ENCODE measurements around the gene COL6A3. TPM values are rescaled to one million over a fixed set of nuclear protein-coding genes. Genes with fewer than 3 reads are reported as not detected.
A peak's percentile ranks its signal among the peaks of the same experiment; 100 is the strongest.

The COL6A3 gene
- total and polyA plus RNA-seq, 3 experiments from 2014 or later = 0.56 to 9.5 (median 7.0) TPM

DNA sequence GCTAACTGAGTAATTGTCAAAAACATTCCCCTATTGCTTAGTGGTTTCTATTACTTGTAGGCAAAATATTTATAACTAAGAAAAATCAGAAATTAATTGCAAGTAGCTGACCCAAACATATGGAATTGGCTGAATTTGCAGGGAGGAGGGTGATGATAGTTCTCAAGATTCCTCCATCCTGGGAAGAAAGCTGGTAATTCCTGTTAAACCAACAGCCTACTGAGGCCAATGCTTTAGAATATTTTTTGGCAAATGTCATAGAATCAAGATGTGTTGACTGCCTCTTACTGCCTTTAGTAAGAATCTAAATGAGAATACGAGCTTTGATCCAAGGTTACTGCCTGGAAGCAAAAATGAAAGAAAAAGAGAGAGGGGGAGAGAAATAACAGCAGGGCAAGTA lies 120.0 kb downstream of the COL6A3 start:
- H3K27me3 Mint-ChIP-seq = peaks cover 23 to 66% of the 10 kb centered on the region in 2 donors
- POLR2A ChIA-PET = no interaction called here
- H3K27ac Mint-ChIP-seq = no peak overlapping the region
- Histone ChIP-seq H3K4me3 (ENCODE audit: low read length) (no peak overlapping the region), H3K27ac (ENCODE audit: low read depth, low read length) (no peak overlapping the region), H3K36me3 (ENCODE audit: insufficient read depth, low read length) (no peaks in the 10 kb centered on the region), H3K4me1 (ENCODE audit: insufficient read depth, low read length) (peaks cover 11% of the 10 kb centered on the region), H3K27me3 (ENCODE audit: insufficient read depth, low read length, poor library complexity, severe bottlenecking) (peaks cover 15% of the 10 kb centered on the region), H3K9me3 (ENCODE audit: low read length) (no peaks in the 10 kb centered on the region)
- CTCF ChIA-PET = no interaction called here
- H3K9me3 Mint-ChIP-seq = peaks cover 0 to 7% (median 4%) of the 10 kb centered on the region in 5 donors
- no peak overlapping the region for H3K4me3 Mint-ChIP-seq
- peaks cover 4 to 10% (median 6%) of the 10 kb centered on the region in 3 donors for H3K4me1 Mint-ChIP-seq
- H3K36me3 Mint-ChIP-seq = no peaks in the 10 kb centered on the region
- no peak for DNase-seq

DNA sequence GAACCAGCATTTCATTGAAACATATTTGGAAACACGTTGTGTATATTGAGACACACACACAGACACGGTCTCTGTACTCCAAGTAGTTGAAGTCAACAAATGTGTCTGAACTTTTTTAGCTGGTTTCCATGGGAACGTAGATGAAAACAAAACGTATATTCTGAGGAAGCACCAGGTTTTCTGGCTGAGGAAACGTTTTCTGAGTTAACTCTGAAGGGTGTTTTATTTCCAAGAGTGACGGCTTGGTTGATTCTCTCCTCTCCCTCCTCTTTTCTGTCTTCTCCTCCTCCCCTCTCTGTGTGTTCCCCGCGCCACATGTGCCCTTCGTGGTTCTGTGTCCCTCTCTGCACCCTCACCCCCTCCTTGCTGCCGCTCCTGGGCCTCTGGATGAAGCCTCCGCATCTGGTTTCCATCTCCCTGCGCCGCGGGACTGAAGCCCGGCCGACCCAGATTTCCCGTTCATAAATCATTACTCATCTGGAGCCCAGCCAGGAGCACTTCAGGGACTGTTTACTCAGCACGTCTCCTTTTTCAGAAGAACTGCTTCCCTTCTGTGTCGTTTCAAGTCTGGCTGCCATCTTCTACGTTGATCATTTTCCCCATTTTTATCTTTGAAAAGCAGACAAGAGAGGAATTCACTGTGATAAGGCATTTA lies 122.7 kb downstream of the COL6A3 start:
- Mint-ChIP-seq H3K36me3 (peaks cover 0 to 2% (median 0%) of the 10 kb centered on the region in 3 donors), H3K4me1 (peaks cover 4 to 10% (median 6%) of the 10 kb centered on the region in 3 donors), H3K27ac (peak overlapping the region in 1 of 8 donors; percentile 2), H3K4me3 (peak overlapping the region in 2 of 7 donors; percentile 47 to 57), H3K9me3 (peaks cover 4 to 9% (median 7%) of the 10 kb centered on the region in 5 donors), H3K27me3 (peaks cover 34 to 69% of the 10 kb centered on the region in 2 donors)
- DNase-seq = peak in 1 of 5 donors; percentile 14
- Histone ChIP-seq H3K27me3 (ENCODE audit: insufficient read depth, low read length, poor library complexity, severe bottlenecking) (peaks cover 10% of the 10 kb centered on the region), H3K4me3 (ENCODE audit: low read length) (no peak overlapping the region), H3K36me3 (ENCODE audit: insufficient read depth, low read length) (no peaks in the 10 kb centered on the region), H3K4me1 (ENCODE audit: insufficient read depth, low read length) (peaks cover 11% of the 10 kb centered on the region), H3K27ac (ENCODE audit: low read depth, low read length) (no peak overlapping the region), H3K9me3 (ENCODE audit: low read length) (no peaks in the 10 kb centered on the region)
- POLR2A ChIA-PET = no interaction called here
- CTCF ChIA-PET = no interaction called here

DNA sequence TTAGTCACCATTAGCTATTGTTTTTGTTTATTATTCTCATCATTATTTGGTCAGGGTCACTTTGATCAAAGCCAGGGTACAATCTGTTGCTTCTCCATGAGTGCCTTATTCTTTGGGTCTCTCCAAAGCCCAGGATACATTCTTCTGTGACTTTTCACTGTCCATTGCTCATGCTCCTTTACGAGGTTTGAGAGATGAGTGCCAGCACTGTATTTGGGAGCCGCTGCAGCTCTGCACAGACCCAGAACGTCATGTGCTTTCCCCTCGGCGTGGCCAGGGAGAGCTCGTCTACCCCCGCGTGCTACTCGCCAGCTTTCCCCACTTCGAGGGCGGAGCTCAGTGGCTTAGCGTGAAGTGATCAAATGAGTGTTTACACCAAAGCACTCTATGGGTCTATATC lies 123.7 kb downstream of the COL6A3 start:
- Mint-ChIP-seq H3K4me3 (no peak overlapping the region), H3K4me1 (peaks cover 4 to 10% (median 6%) of the 10 kb centered on the region in 3 donors), H3K9me3 (peaks cover 4 to 9% (median 7%) of the 10 kb centered on the region in 5 donors), H3K27me3 (peaks cover 33 to 69% of the 10 kb centered on the region in 2 donors), H3K36me3 (peaks cover 0 to 2% (median 0%) of the 10 kb centered on the region in 3 donors), H3K27ac (no peak overlapping the region)
- peaks cover 11% of the 10 kb centered on the region for H3K4me1 ChIP-seq (ENCODE audit: insufficient read depth, low read length)
- H3K27me3 ChIP-seq (ENCODE audit: insufficient read depth, low read length, poor library complexity, severe bottlenecking) = peaks cover 10% of the 10 kb centered on the region
- no peaks in the 10 kb centered on the region for H3K36me3 ChIP-seq (ENCODE audit: insufficient read depth, low read length)
- CTCF ChIA-PET = no interaction called here
- no peak overlapping the region for H3K27ac ChIP-seq (ENCODE audit: low read depth, low read length)
- POLR2A ChIA-PET = no interaction called here
- no peak for DNase-seq
- H3K4me3 ChIP-seq (ENCODE audit: low read length) = no peak overlapping the region
- H3K9me3 ChIP-seq (ENCODE audit: low read length) = no peaks in the 10 kb centered on the region

DNA sequence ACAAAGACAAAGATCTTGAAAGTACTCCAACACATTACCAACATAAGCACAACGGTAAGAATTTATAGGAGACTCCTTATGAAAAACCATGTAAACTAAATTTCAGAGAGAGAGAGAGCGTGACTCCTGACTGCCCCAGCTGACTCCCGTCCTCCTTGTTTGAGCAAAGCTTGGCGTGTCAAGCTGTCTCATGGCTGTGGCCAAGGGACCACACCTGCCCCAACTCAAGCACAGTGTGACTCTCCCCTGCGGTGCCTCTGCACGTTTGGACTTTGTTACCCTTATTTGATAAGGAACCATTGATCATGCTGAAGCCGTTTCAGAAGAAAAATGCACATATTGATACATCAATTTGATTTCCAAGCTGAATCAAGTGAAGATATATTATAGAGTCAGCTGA lies 124.8 kb downstream of the COL6A3 start:
- CTCF ChIA-PET = no interaction called here
- Mint-ChIP-seq H3K4me1 (peaks cover 4 to 10% (median 6%) of the 10 kb centered on the region in 3 donors), H3K4me3 (no peak overlapping the region), H3K27ac (no peak overlapping the region), H3K27me3 (peaks cover 33 to 65% of the 10 kb centered on the region in 2 donors), H3K36me3 (peaks cover 0 to 2% (median 0%) of the 10 kb centered on the region in 3 donors), H3K9me3 (peaks cover 4 to 9% (median 7%) of the 10 kb centered on the region in 5 donors)
- Histone ChIP-seq H3K36me3 (ENCODE audit: insufficient read depth, low read length) (no peaks in the 10 kb centered on the region), H3K4me3 (ENCODE audit: low read length) (no peak overlapping the region), H3K27me3 (ENCODE audit: insufficient read depth, low read length, poor library complexity, severe bottlenecking) (peaks cover 10% of the 10 kb centered on the region), H3K9me3 (ENCODE audit: low read length) (no peaks in the 10 kb centered on the region), H3K27ac (ENCODE audit: low read depth, low read length) (no peak overlapping the region), H3K4me1 (ENCODE audit: insufficient read depth, low read length) (peaks cover 11% of the 10 kb centered on the region)
- DNase-seq = no peak
- POLR2A ChIA-PET = no interaction called here

DNA sequence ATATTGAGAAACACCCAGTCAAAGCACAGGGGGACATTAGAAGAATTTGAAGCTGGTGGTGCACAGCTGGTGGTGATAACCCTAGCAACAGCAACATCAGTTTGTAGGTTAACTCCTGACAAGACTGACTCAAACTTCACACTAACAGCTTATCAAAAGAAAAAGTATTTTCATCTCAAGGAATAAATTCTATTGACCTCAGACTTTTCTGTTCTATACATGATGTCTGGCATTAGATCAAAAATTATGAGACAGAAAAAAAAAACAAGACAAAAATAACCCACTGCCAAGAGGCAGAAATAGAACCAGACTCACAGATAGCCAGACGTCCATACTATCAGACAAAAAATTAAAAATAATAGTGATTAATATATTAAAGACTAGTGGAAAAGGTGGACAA lies 126.1 kb downstream of the COL6A3 start:
- peaks cover 0 to 2% (median 0%) of the 10 kb centered on the region in 3 donors for H3K36me3 Mint-ChIP-seq
- Histone ChIP-seq H3K4me1 (ENCODE audit: insufficient read depth, low read length) (peaks cover 11% of the 10 kb centered on the region), H3K27me3 (ENCODE audit: insufficient read depth, low read length, poor library complexity, severe bottlenecking) (peaks cover 10% of the 10 kb centered on the region), H3K9me3 (ENCODE audit: low read length) (no peaks in the 10 kb centered on the region), H3K4me3 (ENCODE audit: low read length) (no peak overlapping the region), H3K36me3 (ENCODE audit: insufficient read depth, low read length) (no peaks in the 10 kb centered on the region), H3K27ac (ENCODE audit: low read depth, low read length) (no peak overlapping the region)
- ChIA-PET CTCF (no interaction called here), POLR2A (no interaction called here)
- H3K27ac Mint-ChIP-seq = no peak overlapping the region
- H3K4me1 Mint-ChIP-seq = peaks cover 4 to 10% (median 6%) of the 10 kb centered on the region in 3 donors
- peaks cover 4 to 7% (median 5%) of the 10 kb centered on the region in 5 donors for H3K9me3 Mint-ChIP-seq
- no peak for DNase-seq
- H3K27me3 Mint-ChIP-seq = peaks cover 28 to 55% of the 10 kb centered on the region in 2 donors
- H3K4me3 Mint-ChIP-seq = no peak overlapping the region

DNA sequence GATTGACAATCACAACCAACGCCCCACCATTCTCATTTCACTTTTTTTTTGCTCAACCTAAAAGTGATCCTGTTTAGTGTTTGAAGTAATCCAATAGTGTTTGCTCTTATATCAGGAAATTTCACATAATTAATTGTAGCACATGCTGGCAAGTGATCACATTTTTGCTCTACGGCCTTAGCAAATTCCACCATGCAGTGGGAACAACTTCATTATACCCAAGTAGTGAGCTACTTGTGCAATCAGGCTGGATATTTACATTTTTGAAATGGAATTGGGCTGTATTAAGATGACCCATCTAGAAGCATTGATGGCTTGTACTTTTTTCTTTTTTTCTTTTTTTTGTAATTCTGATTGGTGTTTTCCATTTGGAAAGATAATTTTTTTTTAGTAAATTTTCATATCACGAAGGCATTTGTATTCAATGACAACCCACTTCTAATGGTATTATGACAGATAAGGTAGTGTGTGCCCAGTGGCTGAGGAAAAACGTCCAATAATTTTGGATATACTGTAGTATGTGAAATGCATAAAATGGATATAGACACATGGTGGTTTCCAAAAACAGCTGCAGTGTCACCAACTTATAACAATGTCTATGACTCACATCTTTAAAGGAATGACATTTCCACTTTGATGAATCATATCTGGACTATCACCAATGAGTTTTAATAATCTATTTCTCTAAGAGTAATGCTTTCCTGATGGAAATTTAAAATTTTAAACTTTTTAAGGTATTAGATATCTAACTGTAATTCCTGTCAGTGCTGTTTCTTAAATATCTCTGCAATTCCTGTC lies 130.6 kb downstream of the COL6A3 start:
- Histone ChIP-seq H3K27ac (ENCODE audit: low read depth, low read length) (no peak overlapping the region), H3K4me3 (ENCODE audit: low read length) (no peak overlapping the region), H3K36me3 (ENCODE audit: insufficient read depth, low read length) (no peaks in the 10 kb centered on the region), H3K4me1 (ENCODE audit: insufficient read depth, low read length) (no peaks in the 10 kb centered on the region), H3K27me3 (ENCODE audit: insufficient read depth, low read length, poor library complexity, severe bottlenecking) (no peaks in the 10 kb centered on the region), H3K9me3 (ENCODE audit: low read length) (no peaks in the 10 kb centered on the region)
- no peak for DNase-seq
- H3K4me1 Mint-ChIP-seq = no peaks in the 10 kb centered on the region
- POLR2A ChIA-PET = no interaction called here
- peaks cover 0 to 5% (median 4%) of the 10 kb centered on the region in 5 donors for H3K9me3 Mint-ChIP-seq
- CTCF ChIA-PET = no interaction called here
- peaks cover 16 to 18% of the 10 kb centered on the region in 2 donors for H3K27me3 Mint-ChIP-seq
- no peak overlapping the region for H3K4me3 Mint-ChIP-seq
- H3K36me3 Mint-ChIP-seq = no peaks in the 10 kb centered on the region
- no peak overlapping the region for H3K27ac Mint-ChIP-seq

DNA sequence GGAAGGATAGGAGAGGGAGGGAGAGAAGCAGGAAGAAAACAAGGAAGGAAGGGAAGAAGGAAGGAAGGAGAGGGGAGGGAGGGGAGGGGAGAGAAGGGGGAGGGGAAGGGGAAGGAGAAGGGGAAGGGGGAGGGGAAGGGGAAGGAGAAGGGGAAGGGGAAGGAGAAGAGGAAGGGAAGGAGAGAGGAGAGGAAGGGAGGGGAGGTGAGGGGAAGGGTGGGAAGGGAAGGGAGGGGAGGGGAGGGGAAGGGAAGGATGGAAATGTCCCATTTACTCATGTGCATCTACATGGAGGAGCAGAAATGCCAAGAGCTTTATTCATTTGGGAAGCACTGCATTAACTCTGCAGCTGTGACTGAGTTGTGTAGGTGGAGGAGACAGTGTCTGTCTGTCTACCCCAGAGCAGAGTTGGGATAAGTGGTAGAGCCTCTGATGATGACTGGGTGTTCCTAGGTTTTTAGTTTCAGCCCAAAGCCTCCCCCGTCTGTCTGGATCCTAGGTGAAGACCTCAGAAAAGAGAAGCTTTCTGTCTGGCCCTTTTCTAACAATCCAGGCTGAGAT lies 131.3 kb downstream of the COL6A3 start:
- no peak overlapping the region for H3K4me3 Mint-ChIP-seq
- POLR2A ChIA-PET = no interaction called here

DNA sequence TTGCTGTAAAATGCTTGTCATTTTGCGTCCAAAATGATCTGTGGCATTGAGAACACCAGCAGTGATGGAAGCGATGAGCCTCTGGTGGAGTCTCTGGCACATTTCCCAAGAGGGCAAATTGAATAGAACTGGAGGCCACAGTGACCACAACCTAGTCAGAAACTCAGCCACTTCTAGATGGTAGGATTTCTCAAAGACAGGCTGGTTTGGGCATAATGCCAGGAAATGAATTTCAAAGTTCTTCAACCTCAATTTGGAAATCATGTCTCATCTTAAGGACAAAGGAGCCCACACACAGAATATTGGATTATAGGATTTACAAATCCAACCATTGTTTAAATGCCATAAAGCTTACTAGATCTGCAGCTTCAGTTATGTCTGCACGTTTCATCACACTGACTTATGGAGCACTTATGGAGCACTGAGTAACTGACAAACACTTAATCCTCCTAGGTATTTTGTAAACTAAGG lies 132.1 kb downstream of the COL6A3 start:
- Mint-ChIP-seq H3K27me3 (peaks cover 7 to 11% of the 10 kb centered on the region in 2 donors), H3K27ac (no peak overlapping the region), H3K36me3 (no peaks in the 10 kb centered on the region), H3K4me1 (no peaks in the 10 kb centered on the region), H3K9me3 (peaks cover 0 to 3% (median 2%) of the 10 kb centered on the region in 5 donors), H3K4me3 (no peak overlapping the region)
- H3K4me3 ChIP-seq (ENCODE audit: low read length) = no peak overlapping the region
- no peaks in the 10 kb centered on the region for H3K36me3 ChIP-seq (ENCODE audit: insufficient read depth, low read length)
- DNase-seq = no peak
- no peaks in the 10 kb centered on the region for H3K4me1 ChIP-seq (ENCODE audit: insufficient read depth, low read length)
- ChIA-PET POLR2A (no interaction called here), CTCF (no interaction called here)
- H3K27me3 ChIP-seq (ENCODE audit: insufficient read depth, low read length, poor library complexity, severe bottlenecking) = no peaks in the 10 kb centered on the region
- no peaks in the 10 kb centered on the region for H3K9me3 ChIP-seq (ENCODE audit: low read length)
- H3K27ac ChIP-seq (ENCODE audit: low read depth, low read length) = no peak overlapping the region

More for the DNA sequence above, 131.3 kb downstream of the COL6A3 start:
- CTCF ChIA-PET = no interaction called here
- H3K9me3 ChIP-seq (ENCODE audit: low read length) = no peaks in the 10 kb centered on the region
- H3K4me1 ChIP-seq (ENCODE audit: insufficient read depth, low read length) = no peaks in the 10 kb centered on the region
- Mint-ChIP-seq H3K36me3 (no peaks in the 10 kb centered on the region), H3K27ac (no peak overlapping the region), H3K27me3 (peaks cover 13 to 15% of the 10 kb centered on the region in 2 donors), H3K4me1 (no peaks in the 10 kb centered on the region), H3K9me3 (peaks cover 0 to 5% (median 4%) of the 10 kb centered on the region in 5 donors)
- H3K4me3 ChIP-seq (ENCODE audit: low read length) = no peak overlapping the region
- no peaks in the 10 kb centered on the region for H3K36me3 ChIP-seq (ENCODE audit: insufficient read depth, low read length)
- H3K27me3 ChIP-seq (ENCODE audit: insufficient read depth, low read length, poor library complexity, severe bottlenecking) = no peaks in the 10 kb centered on the region
- no peak overlapping the region for H3K27ac ChIP-seq (ENCODE audit: low read depth, low read length)
- DNase-seq = no peak
